AG08395 (cell line): ENCODE measurements around the gene EAPP.
"Not testable (repeated sequence)": the region's sequence is repeated elsewhere in the genome, so short reads cannot be mapped to it uniquely, and the experiment has no call there.

Experiments used
- DNase-seq: peaks from one replicate; pipeline ENCODE4 v3.0.0; 2012; ENCODE audit warnings: mixed read lengths, low spot score

EAPP gene

DNA sequence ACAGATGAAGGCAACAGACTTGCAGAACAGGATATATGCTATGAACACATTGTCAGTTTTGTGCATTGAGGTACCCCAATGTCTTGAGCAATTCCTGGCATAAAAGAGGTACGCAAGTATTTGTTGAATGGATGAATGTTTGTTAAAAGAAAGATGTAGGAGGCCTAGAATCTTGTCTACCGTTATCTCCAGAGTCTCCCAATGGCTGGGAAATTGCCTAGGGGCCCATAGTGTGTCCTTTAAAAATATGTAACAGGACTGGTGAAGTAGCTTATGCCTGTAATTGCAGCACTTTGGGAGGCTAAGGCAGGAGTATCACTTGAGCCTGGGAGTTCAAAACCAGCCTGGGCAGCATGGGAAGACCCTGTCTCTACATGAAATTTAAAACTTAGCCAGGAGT, 57.0 kb downstream of the EAPP start:
- no peak for DNase-seq

GRCh38 chr14:34479694-34480093, 59.8 kb downstream of the EAPP start:
- DNase-seq: no peak

DNA sequence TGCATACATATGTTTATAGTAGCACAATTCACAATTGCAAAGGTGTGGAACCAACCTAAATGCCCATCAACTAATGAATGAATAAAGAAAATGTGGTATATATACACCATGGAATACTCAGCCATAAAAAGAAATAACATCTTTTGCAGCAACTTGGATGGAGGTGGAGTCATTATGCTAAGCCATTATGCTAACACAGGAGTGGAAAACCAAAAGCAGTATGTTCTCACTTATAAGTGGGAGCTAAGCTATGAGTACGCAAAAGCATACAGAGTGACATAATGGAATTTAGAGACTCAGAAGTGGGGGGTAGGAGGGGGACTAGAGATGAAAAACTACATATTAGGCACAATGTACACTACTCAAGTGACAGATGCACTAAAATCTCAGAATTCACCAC, 61.2 kb downstream of the EAPP start:
- no peak for DNase-seq

DNA sequence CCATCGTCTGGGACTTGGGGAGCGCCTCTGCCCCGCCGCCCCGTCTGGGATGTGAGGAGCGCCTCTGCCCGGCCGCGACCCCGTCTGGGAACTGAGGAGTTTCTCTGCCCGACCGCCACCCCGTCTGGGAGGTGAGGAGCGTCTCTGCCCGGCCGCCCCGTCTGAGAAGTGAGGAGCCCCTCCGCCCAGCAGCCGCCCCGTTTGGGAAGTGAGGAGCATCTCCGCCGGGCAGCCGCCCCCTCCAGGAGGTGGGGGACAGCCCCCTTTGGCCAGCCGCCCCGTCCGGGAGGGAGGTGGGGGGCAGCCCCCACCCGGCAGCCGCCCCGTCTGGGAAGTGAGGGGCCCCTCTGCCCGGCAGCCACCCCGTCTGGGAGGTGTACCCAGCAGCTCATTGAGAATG, 63.5 kb downstream of the EAPP start:
- not testable (repeated sequence) for DNase-seq

- DNase-seq: no peak
Measured at GRCh38 chr14:34475163-34475562, 64.3 kb downstream of the EAPP start.

GRCh38 chr14:34474187-34474679, 65.3 kb downstream of the EAPP start:
- no peak for DNase-seq

DNA sequence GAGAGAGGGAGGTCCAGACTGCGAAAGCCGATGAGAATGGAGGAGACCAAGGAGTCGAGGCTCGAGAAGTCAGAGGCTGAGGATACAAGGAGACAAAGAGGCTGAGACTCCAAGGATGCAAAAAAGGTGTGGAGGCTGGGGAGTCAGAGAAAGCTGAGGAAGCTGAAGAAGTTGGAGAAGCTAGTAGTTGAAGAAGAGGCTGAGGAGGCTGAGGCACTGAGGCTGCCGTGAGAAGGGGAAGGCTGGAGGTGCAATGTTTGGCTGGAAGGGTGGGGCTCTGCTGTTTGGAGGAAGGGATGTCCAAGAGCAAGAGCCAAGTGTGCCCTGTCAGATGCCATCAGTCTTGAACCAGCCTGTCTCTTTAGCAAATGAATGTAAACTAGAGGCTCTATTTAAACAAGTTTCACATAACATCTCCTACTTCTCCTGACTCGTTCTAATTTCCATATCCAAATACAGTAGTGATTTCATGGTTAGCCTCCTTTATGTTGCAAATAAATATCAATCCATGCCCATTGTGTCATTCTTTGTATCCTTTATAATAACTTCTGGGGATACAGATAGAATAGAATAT, 66.7 kb downstream of the EAPP start:
- no peak for DNase-seq

DNA sequence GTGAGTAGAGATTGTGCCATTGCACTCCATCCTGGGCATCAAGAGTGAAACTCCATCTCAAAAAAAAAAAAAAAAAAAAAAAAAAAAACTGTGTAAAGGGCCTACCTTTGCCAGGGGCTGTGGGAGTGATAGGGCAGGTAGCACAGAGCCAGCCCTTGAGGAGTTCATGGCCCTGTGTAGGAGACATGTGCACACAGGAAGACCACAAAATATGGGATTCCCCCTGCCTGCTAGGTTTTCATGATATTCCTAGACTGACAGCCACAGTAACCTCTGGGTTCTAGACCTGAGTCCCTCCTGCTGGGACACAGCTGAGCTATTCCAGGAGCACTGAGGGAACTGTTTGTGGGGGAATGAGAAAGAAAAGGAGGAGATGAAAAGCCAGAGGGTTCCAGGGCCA, 69.2 kb downstream of the EAPP start:
- DNase-seq: no peak

DNA sequence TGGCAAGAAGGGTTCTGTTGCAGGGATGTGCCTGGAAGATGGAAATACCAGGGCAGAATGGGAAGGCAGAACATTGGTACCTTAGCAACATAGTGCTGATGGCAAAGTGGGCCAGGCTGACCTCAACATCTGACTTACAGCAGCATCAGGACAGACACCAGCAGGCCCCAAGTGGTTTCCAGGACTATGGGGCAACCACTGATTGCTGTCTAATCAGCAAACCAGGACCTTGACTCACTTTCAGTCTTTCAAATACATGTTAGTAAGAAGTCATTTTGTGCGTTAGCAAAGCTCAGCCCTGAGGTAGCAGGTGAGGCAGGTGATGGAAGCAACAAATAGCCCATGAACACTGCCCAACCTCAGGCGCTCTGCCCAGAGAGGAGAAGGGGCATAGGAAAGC, 72.8 kb downstream of the EAPP start:
- no peak for DNase-seq
